ENCODE data around the gene SF3B4. TPM values are rescaled to one million over a fixed set of nuclear protein-coding genes. Genes with fewer than 3 reads are reported as not detected.

SF3B4 gene
- total and polyA plus RNA-seq, 2 of the 4 experiments (the other 2 are of a cell fraction), result 6.6 to 64.4 TPM

DNA sequence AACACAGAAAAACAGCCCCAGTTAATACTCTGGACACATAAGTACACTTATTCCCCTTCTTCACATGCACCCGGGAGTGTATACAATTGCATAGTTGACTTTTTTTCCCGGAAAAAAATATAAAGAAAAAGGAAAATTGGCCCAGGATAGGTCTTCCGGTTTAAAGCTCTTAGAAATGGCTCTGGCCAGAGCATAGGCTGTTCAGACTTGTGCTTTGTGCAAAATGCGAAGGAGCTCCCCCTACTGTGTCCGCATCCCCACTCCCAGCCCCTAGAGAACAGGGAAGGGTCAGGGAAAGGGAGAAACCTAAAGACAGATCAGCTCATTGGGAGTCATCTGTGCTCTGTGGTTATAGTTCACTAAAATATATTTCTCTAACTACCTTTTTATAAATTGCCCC is 14.6 kb upstream of the SF3B4 start:
- no peak overlapping the region for H3K18ac ChIP-seq (ENCODE audit: low read depth, low read length)
- no peaks in the 10 kb centered on the region for H4K20me1 ChIP-seq (ENCODE audit: insufficient read depth, low read length)
- ChIA-PET CTCF (interaction anchor here (0.6 kb wide), 1 partner anchor 245 kb away, joined by 4 read pairs; no protein-coding TSS in a partner anchor), POLR2A (ENCODE audit: unreplicated experiment) (no interaction called here)
- no peak overlapping the region for H3K56ac ChIP-seq (ENCODE audit: extremely low read depth, insufficient read depth, low read length)
- peaks cover 8% of the 10 kb centered on the region for H3K4me1 ChIP-seq (ENCODE audit: control insufficient read depth, insufficient read depth, low read length)
- H4K5ac ChIP-seq (ENCODE audit: low read depth, low read length), result no peak overlapping the region; the same call in 1 of the 2 replicates
- WGBS, 2 experiments (ENCODE audit: extremely low coverage in 2 of 2, insufficient read length in 1 of 2), result no CpG with 5 or more reads among the region's 5 CpGs
- no peak overlapping the region for H3K14ac ChIP-seq (replicated peaks; ENCODE audit: low read depth, low read length)
- in situ Hi-C loops (cut with MboI; ENCODE audit: low sequenced_read_pairs), result no loop called here
- no peak overlapping the region for H2AK9ac ChIP-seq (replicated peaks; ENCODE audit: low read depth, low read length, poor library complexity)
- no peak overlapping the region for H3K4me3 ChIP-seq (ENCODE audit: insufficient read depth, low read depth, low read length)
- peak; percentile 60 for ATAC-seq (ENCODE audit: low read depth)
- intact Hi-C loops (cut with micrococcal nuclease), result loop anchor here (10.0 kb wide), 1 partner anchor 843 kb away; no protein-coding TSS in a partner anchor
- peaks cover 3 to 24% of the 10 kb centered on the region in 2 experiments for H3K79me1 ChIP-seq (ENCODE audit: low read depth in 1 of 2, low read length in 2 of 2)
- peak overlapping the region; percentile 34 to 67; a peak in 1 of 4 replicates for H4K8ac ChIP-seq (ENCODE audit: low read depth in 2 of 2, low read length in 2 of 2)
- H3K27me3 ChIP-seq (ENCODE audit: control insufficient read depth, insufficient read depth, low read length), result no peaks in the 10 kb centered on the region
- peaks cover 28% of the 10 kb centered on the region for H3K36me3 ChIP-seq (ENCODE audit: control insufficient read depth, insufficient read depth, low read length)
- no peak overlapping the region for H4K91ac ChIP-seq (ENCODE audit: insufficient read depth, low read depth, low read length)
- no peak overlapping the region for H2AFZ ChIP-seq (replicated peaks; ENCODE audit: low read length, poor library complexity)
- H2BK20ac ChIP-seq (ENCODE audit: low read depth, low read length), result no peak overlapping the region
- H3K9ac ChIP-seq (ENCODE audit: low read depth, low read length), result no peak overlapping the region
- H3K27ac ChIP-seq (ENCODE audit: insufficient read depth, low read length), result no peak overlapping the region
- dilution Hi-C loops (cut with HindIII; ENCODE audit: low sequenced_read_pairs, unreplicated experiment), result no loop called here
- peak; percentile 41 for DNase-seq
- TF ChIP-seq RCOR1 (IDR thresholded peaks at IDR 0.05; ENCODE audit: insufficient replicate concordance, low read length), result no peak
- no peak for TF ChIP-seq NFE2L2 (IDR thresholded peaks at IDR 0.05; ENCODE audit: low read depth, low read length)
- TF ChIP-seq, protein P1, sequence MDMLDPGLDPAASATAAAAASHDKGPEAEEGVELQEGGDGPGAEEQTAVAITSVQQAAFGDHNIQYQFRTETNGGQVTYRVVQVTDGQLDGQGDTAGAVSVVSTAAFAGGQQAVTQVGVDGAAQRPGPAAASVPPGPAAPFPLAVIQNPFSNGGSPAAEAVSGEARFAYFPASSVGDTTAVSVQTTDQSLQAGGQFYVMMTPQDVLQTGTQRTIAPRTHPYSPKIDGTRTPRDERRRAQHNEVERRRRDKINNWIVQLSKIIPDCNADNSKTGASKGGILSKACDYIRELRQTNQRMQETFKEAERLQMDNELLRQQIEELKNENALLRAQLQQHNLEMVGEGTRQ (IDR thresholded peaks at IDR 0.05; ENCODE audit: low read depth, low read length), result no peak
- TF ChIP-seq BHLHE40 (IDR thresholded peaks at IDR 0.05; ENCODE audit: low read depth, low read length), result no peak
- TF ChIP-seq MAZ (IDR thresholded peaks at IDR 0.05; ENCODE audit: borderline replicate concordance, low read depth, low read length), result no peak
- TF ChIP-seq, protein P2, sequence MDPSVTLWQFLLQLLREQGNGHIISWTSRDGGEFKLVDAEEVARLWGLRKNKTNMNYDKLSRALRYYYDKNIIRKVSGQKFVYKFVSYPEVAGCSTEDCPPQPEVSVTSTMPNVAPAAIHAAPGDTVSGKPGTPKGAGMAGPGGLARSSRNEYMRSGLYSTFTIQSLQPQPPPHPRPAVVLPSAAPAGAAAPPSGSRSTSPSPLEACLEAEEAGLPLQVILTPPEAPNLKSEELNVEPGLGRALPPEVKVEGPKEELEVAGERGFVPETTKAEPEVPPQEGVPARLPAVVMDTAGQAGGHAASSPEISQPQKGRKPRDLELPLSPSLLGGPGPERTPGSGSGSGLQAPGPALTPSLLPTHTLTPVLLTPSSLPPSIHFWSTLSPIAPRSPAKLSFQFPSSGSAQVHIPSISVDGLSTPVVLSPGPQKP (IDR thresholded peaks at IDR 0.05; ENCODE audit: borderline replicate concordance, low read depth, low read length), result no peak
- no peak for TF ChIP-seq CEBPB (IDR thresholded peaks at IDR 0.05; ENCODE audit: low read depth, low read length)
- TF ChIP-seq, protein P3, sequence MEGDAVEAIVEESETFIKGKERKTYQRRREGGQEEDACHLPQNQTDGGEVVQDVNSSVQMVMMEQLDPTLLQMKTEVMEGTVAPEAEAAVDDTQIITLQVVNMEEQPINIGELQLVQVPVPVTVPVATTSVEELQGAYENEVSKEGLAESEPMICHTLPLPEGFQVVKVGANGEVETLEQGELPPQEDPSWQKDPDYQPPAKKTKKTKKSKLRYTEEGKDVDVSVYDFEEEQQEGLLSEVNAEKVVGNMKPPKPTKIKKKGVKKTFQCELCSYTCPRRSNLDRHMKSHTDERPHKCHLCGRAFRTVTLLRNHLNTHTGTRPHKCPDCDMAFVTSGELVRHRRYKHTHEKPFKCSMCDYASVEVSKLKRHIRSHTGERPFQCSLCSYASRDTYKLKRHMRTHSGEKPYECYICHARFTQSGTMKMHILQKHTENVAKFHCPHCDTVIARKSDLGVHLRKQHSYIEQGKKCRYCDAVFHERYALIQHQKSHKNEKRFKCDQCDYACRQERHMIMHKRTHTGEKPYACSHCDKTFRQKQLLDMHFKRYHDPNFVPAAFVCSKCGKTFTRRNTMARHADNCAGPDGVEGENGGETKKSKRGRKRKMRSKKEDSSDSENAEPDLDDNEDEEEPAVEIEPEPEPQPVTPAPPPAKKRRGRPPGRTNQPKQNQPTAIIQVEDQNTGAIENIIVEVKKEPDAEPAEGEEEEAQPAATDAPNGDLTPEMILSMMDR (conservative IDR thresholded peaks at IDR 0.05; ENCODE audit: low read depth, low read length), result peak; percentile 35
- no peak for TF ChIP-seq CHD1 (IDR thresholded peaks at IDR 0.05; ENCODE audit: low read depth, low read length)
- TF ChIP-seq SMC3 (IDR thresholded peaks at IDR 0.05; ENCODE audit: low read depth, low read length), result 0 out of 2 replicates have a peak, but pooled peaks have one; percentile 6
- no peak for TF ChIP-seq MXI1 (IDR thresholded peaks at IDR 0.05; ENCODE audit: borderline replicate concordance, low read depth, low read length)
- TF ChIP-seq POLR2A (IDR thresholded peaks at IDR 0.05; ENCODE audit: low read depth, low read length), result no peak
- no peak for TF ChIP-seq RFX5 (IDR thresholded peaks at IDR 0.05; ENCODE audit: low read depth, low read length)
- no peak for TF ChIP-seq FOS (IDR thresholded peaks at IDR 0.05; ENCODE audit: low read depth, low read length)
- TF ChIP-seq RAD21 (IDR thresholded peaks at IDR 0.05; ENCODE audit: low read length), result peak; percentile 27; the same call in 1 of the 2 replicates
- TF ChIP-seq MAFK (IDR thresholded peaks at IDR 0.05; ENCODE audit: low read depth, low read length), result no peak
- no peak overlapping the region for H2AK5ac ChIP-seq (ENCODE audit: low read depth, low read length)
- no peak overlapping the region for H3K4me2 ChIP-seq (ENCODE audit: low read depth, low read length)
- H2BK120ac ChIP-seq (ENCODE audit: low read depth, low read length), result no peak overlapping the region
- H3K9me1 ChIP-seq (ENCODE audit: insufficient read depth, low read length), result peaks cover 14% of the 10 kb centered on the region
- H3K23ac ChIP-seq (ENCODE audit: low read depth, low read length), result no peak overlapping the region
- H3K9me3 ChIP-seq (ENCODE audit: control insufficient read depth, insufficient read depth, low read length), result no peaks in the 10 kb centered on the region
- H2BK15ac ChIP-seq (ENCODE audit: low read depth, low read length), result no peak overlapping the region
- H2BK5ac ChIP-seq (ENCODE audit: low read depth, low read length, poor library complexity, severe bottlenecking), result no peak overlapping the region
- no TSS peak for BruUV-seq (replicated peaks)
- H3K4ac ChIP-seq (ENCODE audit: low read depth, low read length), result no peak overlapping the region
